Smooth muscle cell (in vitro differentiated cells): ENCODE measurements around the gene SYNE4. TPM values are rescaled to one million over a fixed set of nuclear protein-coding genes. Genes with fewer than 3 reads are reported as not detected.
A peak's percentile ranks its signal among the peaks of the same experiment; 100 is the strongest.

Experiments
- DNase-seq: peaks from one replicate; lab custom pipeline; 2025; ENCODE audit not compliant: unreplicated experiment; lab: John Stamatoyannopoulos, UW
- H2AFZ ChIP-seq: fragments of 200-600 bp; sonication (generic); 2 replicates; pipeline ENCODE4 v1.6.0; 2016; ENCODE audit warnings: antibody characterized with exemption, low read depth, mild to moderate bottlenecking
- H3F3A ChIP-seq: fragments of 200-600 bp; sonication (generic); 2 replicates; pipeline ENCODE4 v1.6.0; 2017; ENCODE audit warnings: antibody characterized with exemption, low read depth
- H3K27ac ChIP-seq: fragments of 200-600 bp; sonication (generic); 2 replicates; pipeline ENCODE4 v1.5.1; 2016; ENCODE audit warnings: low read depth, mild to moderate bottlenecking
- H3K27me3 ChIP-seq: fragments of 200-600 bp; sonication (generic); 2 replicates; pipeline ENCODE4 v1.6.1; 2016; ENCODE audit warnings: low read depth, mild to moderate bottlenecking
- H3K36me3 ChIP-seq: fragments of 200-600 bp; sonication (generic); 2 replicates; pipeline ENCODE4 v1.5.1; 2016; ENCODE audit warnings: low read depth
- H3K4me1 ChIP-seq: fragments of 200-600 bp; sonication (generic); 2 replicates; pipeline ENCODE4 v1.5.1; 2016; ENCODE audit warnings: low read depth
- H3K4me2 ChIP-seq: fragments of 200-600 bp; sonication (generic); 2 replicates; pipeline ENCODE4 v1.6.0; 2016; ENCODE audit warnings: mild to moderate bottlenecking
- H3K4me3 ChIP-seq: fragments of 200-600 bp; sonication (generic); 2 replicates; pipeline ENCODE4 v1.5.1; 2016; ENCODE audit warnings: mild to moderate bottlenecking
- H3K79me2 ChIP-seq: fragments of 200-600 bp; sonication (generic); 2 replicates; pipeline ENCODE4 v1.6.0; 2016; ENCODE audit warnings: low read depth, mild to moderate bottlenecking
- H3K9ac ChIP-seq: fragments of 200-600 bp; sonication (generic); 2 replicates; pipeline ENCODE4 v1.6.0; 2016; ENCODE audit warnings: low read depth
- H3K9me3 ChIP-seq: fragments of 200-600 bp; sonication (generic); replicated peaks from 2 replicates; pipeline ENCODE4 v1.5.1; 2016; ENCODE audit warnings: low read depth
- H4K20me1 ChIP-seq: fragments of 200-600 bp; sonication (generic); 2 replicates; pipeline ENCODE4 v1.6.0; 2016; ENCODE audit warnings: low read depth
- WGBS: methylation state at CpG from one replicate; pipeline ENCODE4 v1.1.7; 2016; ENCODE audit warnings: low lambda C conversion rate; 5-methylcytosine and 5-hydroxymethylcytosine counted together
- polyA plus RNA-seq: library from polyadenylated mRNA; unstranded; fragments of >200 nt; fragmentation: Nextera tagmentation; extraction: Ambion mirVana; gene quantifications from 2 replicates; pipeline ENCODE4 v1.2.1, GENCODE V29; 2016
- total RNA-seq: library from RNA; depleted of rRNA; stranded (reverse); fragments of >200 nt; gene quantifications from 2 replicates; pipeline ENCODE4 v1.2.3, GENCODE V29; 2014
- TF ChIP-seq, protein P1 (sequence below): fragments of 200-600 bp; sonication (generic); IDR thresholded peaks from 2 replicates; pipeline ENCODE4 v1.5.1; 2017; ENCODE audit warnings: borderline replicate concordance, mild to moderate bottlenecking, antibody characterized with exemption; ENCODE audit not compliant: insufficient read depth, poor library complexity, severe bottlenecking

The SYNE4 gene
- total and polyA plus RNA-seq, 2 experiments from 2014 or later: 1.1 to 2.6 TPM

GRCh38 chr19:36003284-36003683 is 5.3 kb downstream of the SYNE4 start:
- Histone ChIP-seq H3K4me2 (no peak overlapping the region), H3K9me3 (no peaks in the 10 kb centered on the region), H3K36me3 (no peaks in the 10 kb centered on the region), H3K27me3 (no peaks in the 10 kb centered on the region), H3K27ac (no peak overlapping the region), H3K4me1 (no peaks in the 10 kb centered on the region), H3K9ac (no peak overlapping the region), H2AFZ (no peak overlapping the region), H3K4me3 (no peak overlapping the region), H3F3A (peaks cover 7% of the 10 kb centered on the region), H3K79me2 (no peaks in the 10 kb centered on the region), H4K20me1 (peaks cover 34% of the 10 kb centered on the region)
- 96% methylated on average over 4 of the region's 4 CpGs for WGBS
- no peak for DNase-seq
- TF ChIP-seq, protein P1, sequence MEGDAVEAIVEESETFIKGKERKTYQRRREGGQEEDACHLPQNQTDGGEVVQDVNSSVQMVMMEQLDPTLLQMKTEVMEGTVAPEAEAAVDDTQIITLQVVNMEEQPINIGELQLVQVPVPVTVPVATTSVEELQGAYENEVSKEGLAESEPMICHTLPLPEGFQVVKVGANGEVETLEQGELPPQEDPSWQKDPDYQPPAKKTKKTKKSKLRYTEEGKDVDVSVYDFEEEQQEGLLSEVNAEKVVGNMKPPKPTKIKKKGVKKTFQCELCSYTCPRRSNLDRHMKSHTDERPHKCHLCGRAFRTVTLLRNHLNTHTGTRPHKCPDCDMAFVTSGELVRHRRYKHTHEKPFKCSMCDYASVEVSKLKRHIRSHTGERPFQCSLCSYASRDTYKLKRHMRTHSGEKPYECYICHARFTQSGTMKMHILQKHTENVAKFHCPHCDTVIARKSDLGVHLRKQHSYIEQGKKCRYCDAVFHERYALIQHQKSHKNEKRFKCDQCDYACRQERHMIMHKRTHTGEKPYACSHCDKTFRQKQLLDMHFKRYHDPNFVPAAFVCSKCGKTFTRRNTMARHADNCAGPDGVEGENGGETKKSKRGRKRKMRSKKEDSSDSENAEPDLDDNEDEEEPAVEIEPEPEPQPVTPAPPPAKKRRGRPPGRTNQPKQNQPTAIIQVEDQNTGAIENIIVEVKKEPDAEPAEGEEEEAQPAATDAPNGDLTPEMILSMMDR: no peak

GRCh38 chr19:36001605-36002004 is 7.0 kb downstream of the SYNE4 start:
- Histone ChIP-seq H3K4me3 (no peak overlapping the region), H4K20me1 (peaks cover 47% of the 10 kb centered on the region), H3K4me2 (no peak overlapping the region), H3K9me3 (no peaks in the 10 kb centered on the region), H3F3A (peaks cover 7% of the 10 kb centered on the region), H2AFZ (no peak overlapping the region), H3K36me3 (no peaks in the 10 kb centered on the region), H3K27me3 (no peaks in the 10 kb centered on the region), H3K9ac (no peak overlapping the region), H3K79me2 (peaks cover 3% of the 10 kb centered on the region), H3K27ac (no peak overlapping the region), H3K4me1 (no peaks in the 10 kb centered on the region)
- no peak for DNase-seq
- TF ChIP-seq, protein P1: no peak
- 92% methylated on average over 3 of the region's 3 CpGs for WGBS

DNA sequence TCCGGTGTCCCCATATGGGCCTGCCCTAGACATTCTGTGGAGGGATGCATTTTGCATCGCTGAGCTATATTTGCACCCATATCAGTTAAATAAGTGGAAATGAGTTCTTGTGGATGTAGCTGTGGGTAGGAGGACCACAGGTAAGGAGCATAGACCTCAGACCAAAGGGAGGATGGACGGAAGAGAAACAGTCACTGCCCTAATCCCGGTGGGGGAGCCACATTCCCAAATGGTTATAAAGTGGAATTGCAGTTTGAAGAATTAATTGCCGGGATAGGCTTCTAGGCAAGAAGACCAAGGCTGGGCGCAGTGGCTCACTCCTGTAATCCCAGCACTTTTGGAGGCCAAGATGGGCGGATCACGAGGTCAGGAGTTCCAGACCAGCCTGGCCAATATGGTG is 11.8 kb downstream of the SYNE4 start:
- Histone ChIP-seq H2AFZ (no peak overlapping the region), H4K20me1 (peaks cover 51% of the 10 kb centered on the region), H3K36me3 (no peaks in the 10 kb centered on the region), H3K27ac (no peak overlapping the region), H3K27me3 (no peaks in the 10 kb centered on the region), H3K4me2 (peak overlapping the region; percentile 93), H3K9me3 (no peaks in the 10 kb centered on the region), H3K4me1 (peaks cover 7% of the 10 kb centered on the region), H3K9ac (no peak overlapping the region), H3K4me3 (peak overlapping the region; percentile 67), H3F3A (peaks cover 11% of the 10 kb centered on the region), H3K79me2 (peaks cover 17% of the 10 kb centered on the region)
- WGBS: 94% methylated on average over 8 of the region's 8 CpGs
- TF ChIP-seq, protein P1: no peak
- DNase-seq: no peak
